ENCODE measurements around the gene SEMA5A.

DNA sequence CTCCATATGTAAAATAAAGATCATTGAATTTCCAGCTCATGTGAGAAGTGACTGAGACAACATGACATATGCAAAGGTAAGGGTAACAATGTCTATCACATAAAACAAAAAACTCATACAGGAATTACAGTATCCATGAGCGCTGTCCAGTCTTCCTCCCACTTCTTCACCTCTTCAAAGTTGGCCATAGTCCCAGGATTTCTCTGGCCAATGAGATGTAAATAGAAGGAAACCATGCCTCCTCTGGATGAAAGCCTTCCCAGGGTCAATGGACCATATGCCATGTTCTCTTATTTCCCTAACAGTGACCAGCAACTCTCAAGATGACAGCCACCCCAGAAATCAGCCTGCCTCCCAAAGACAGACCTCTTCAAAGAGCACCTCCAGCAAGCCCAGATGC is 75.5 kb downstream of the SEMA5A start:
- no peak for TF ChIP-seq GATA2 (IDR thresholded peaks at IDR 0.05; ENCODE audit: low read depth, low read length)
- TF ChIP-seq GATA3 (IDR thresholded peaks at IDR 0.05; ENCODE audit: low read depth, low read length), result no peak

Measured in SH-SY5Y (cell line).